GM12892 (cell line): ENCODE measurements around the gene LAMA2.

ENCODE experiments used
- POLR2A ChIP-seq: IDR thresholded peaks from 2 replicates; pipeline ENCODE4 v1.6.1; 2011; ENCODE audit warnings: low read depth, low read length, control low read depth
- POLR2AphosphoS5 ChIP-seq: IDR thresholded peaks from 2 replicates; pipeline ENCODE4 v1.6.1; 2011; ENCODE audit warnings: low read depth, low read length, control low read depth
- TAF1 ChIP-seq: IDR thresholded peaks from 2 replicates; pipeline ENCODE4 v1.6.1; 2011; ENCODE audit warnings: low read depth, mild to moderate bottlenecking, control low read depth, low read length, borderline replicate concordance

DNA sequence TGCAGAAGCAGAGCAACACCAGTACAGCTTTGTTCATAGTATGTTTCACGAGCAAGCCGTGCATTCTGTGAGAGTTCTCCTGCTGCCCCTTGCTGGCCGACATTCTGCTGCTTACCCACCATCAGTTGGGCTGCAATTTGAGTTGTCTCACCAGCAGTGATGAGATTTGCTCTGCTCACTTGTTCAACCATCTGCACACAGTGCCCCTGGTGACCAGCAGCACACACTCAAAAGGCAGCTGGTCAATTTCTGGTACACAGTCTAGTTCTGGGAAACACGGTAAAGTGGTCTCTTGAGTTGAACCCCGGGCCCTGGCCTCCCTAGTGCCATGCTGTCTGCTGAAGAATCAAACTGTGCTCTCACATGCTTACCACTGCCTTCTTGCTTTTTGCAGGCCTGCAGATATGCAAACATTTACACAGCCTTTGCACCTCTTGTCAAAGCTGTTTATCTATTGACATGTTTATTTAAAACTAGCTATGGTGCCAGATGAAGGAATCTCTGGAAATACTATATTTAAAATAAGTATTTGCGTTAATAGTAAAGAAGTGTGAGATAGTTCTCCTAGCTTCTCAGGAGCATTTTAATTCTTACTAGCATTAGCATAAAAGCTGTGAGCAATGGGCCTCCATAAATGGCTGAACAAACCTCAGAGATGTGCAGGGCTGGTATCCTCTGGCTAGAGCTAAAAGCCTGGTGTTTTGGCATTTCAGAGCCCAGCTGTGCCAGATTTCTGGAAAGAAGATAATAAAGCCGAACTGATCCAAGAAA, 592.7 kb downstream of the LAMA2 start:
- no peak for TF ChIP-seq TAF1
- TF ChIP-seq POLR2AphosphoS5 = no peak
- TF ChIP-seq POLR2A = no peak
